ENCODE measurements around the gene CNNM4.

GRCh38 chr2:96758987-96759386 is 1.7 kb upstream of the CNNM4 start:
- no peak for TF ChIP-seq CTCF (IDR thresholded peaks at IDR 0.05)
- TF ChIP-seq POLR2A (IDR thresholded peaks at IDR 0.05), result no peak
- TF ChIP-seq POLR2AphosphoS5 (IDR thresholded peaks at IDR 0.05), result no peak
